Activated CD4-positive, alpha-beta T cell treated with anti-CD3 and anti-CD28 coated beads, Interleukin-2, amount 50 U/mL, for 48 hours (primary cell): ENCODE results near the gene NR0B2.
A peak's percentile ranks its signal among the peaks of the same experiment; 100 is the strongest.

Source experiments
- DNase-seq, 2 experiments: peaks; one replicate each; pipeline ENCODE4 v3.0.0-alpha.2; 2020

Gene NR0B2

DNA sequence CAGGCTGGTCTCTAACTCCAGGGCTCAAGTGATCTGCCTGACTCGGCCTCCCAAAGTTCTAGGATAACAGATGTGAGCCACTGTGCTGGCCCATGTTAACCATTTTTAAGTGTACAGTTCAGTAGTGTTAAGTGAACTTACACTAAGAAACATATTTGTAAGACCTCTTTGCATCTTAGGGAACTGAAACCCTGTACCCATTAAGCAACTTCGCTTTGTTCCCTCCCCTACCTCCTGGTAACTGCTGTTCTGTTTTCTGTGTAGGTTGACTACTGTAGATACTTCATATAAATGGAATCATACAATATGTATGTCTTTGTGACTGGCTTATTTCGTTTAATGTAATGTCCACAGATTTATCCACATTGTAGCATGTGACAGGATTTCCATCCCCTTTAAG, 18.8 kb upstream of the NR0B2 start:
- no peak for DNase-seq

DNA sequence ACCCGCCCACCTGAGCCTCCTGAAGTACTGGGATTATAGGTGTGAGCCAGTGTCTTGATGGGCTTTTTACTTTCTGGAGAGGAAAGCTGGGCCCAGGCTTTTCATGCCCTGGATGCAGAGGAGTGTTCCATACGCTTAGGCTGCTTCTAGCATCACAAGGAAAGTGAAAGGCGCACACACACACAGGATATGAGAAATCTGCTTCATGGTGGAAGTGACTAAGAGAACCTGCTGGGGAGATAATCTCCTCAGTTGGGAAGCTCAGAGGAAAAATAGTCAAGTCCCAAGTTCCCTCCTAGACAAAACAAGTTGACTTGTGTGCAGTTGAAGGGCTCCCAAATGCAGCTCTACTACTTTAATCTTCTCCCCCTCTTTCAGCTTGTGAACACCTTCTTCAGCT, 9.9 kb upstream of the NR0B2 start:
- DNase-seq = peak; percentile 11 to 23

DNA sequence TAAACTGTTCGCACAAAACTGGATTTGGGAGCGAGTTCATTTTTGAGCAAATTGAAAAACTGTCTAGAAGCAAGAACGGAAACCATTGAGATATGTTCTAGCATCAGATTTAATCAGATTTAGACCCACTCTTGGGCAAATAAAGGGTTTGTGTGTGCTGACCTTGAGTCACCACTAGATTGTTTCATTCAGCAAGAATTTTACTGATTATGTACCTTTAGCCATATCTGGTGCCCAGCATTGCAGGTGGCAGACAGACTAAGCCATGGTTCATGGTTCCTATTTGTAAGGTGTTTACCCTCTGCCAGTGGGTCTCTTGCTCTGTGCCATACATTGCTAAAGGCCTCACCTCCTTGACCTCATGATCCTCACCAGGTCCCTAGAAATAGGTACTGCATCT, 9.1 kb upstream of the NR0B2 start:
- DNase-seq = no peak

DNA sequence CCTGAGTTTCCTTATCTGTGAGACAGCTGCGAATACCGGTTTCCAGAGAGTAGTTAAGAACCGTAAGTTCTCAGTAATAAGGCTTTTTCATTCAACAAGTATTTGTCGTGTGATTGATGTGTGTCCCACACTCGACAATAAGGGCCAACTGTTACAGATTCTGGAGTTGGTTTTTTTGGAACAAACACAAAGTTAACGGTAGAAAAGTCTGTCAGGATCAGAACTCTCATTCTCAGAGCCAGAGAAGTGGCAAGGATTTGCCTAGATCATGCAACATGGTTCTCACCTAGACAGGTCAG, 8.6 kb upstream of the NR0B2 start:
- no peak for DNase-seq

DNA sequence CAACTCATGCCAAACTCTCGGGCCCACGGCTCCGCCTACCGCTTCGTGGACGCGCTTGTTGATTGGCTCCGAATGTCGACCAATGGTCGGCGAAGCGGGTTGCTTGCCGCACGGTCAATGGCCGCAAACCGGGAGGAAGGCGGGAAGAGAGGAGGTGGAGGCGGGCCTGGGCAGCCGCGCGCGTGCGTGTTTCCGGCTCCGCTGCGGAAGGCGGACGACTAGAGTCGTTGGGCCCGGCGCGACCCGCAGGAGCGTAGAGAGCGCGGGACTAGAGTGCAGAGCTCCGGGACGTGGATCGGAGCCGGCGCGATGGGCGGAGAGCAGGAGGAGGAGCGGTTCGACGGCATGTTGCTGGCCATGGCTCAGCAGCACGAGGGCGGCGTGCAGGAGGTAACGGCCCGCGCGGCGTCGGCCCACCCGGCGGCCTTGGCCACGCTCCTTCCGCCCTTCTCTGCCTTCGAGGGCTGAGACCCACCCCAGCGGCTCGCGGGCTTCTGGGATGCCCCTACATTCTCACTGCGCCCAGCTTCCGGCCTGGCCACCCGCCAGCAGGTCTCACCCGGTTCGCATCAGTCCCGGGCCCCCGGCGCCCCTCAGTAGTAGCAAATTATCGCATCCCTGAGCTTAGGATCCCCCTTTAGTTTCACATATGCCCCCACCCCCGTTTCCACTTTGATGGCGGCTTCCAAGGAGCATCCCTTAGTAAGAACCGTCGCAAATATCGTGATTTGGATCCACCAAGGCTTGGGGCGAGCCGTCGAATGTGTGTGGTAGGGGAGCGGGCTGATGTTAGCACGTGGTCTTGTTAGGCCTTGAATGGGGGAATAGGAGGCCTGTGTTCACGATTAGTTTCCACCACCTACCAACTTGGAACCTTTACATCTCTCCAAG, 8.0 kb upstream of the NR0B2 start, which contains the start of gene NUDC:
Gene NUDC (plus strand): TSS at position 204 of the 891 bp plus-strand sequence. CDS start 106 bp downstream, at position 310.
- DNase-seq = peak; percentile 96 to 97

DNA sequence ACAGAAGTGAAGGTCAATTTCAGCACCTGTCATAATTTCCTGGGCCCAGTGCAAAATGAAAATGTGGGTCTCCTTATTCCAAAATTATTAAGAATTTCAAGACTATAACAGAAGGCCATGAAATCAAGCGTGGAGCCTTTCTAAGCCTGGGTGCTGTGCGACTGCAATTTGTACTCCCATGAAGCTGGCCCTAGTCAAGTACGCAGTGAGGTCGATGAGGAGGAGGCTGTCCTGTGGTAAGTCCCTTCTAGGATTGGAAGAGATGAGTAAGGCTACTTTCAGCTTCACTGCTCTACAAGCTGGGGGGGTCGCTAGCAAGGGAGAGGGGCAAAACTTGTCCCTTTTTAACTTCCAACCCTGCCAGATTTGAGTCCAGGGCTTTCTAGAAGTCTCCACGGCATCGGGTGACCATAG, 7.4 kb upstream of the NR0B2 start:
- no peak for DNase-seq

DNA sequence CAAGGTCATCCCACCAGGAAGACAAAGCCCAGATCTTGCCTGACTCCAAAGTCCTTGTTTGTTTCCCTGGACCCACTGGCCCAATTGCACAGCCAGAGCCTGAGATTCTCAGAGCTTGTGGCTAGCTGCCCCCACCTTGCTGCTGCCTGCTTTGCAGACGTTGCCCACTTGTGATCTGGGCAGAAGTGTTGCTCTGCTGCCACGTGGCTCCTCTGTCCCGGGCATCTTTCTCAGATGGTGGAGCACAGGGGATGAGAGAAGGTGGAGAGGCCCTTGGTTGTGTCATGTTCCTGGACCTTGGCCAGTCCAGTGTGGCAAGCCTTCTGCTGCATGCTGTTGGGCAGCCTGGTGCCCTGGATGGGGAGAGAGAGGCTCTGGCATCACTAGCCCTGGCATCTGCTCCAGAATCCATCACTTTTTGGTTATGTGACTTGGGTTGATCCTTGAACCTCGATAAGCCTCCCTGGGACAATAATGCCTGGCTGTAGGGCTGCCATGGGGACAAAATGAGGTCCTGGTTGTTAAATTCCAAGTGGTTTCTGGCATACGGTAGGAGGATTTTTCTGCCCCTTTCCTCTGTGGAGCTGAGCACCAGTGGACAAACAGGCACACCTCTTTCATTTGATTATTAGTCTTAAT, 1.5 kb upstream of the NR0B2 start:
- DNase-seq = no peak

DNA sequence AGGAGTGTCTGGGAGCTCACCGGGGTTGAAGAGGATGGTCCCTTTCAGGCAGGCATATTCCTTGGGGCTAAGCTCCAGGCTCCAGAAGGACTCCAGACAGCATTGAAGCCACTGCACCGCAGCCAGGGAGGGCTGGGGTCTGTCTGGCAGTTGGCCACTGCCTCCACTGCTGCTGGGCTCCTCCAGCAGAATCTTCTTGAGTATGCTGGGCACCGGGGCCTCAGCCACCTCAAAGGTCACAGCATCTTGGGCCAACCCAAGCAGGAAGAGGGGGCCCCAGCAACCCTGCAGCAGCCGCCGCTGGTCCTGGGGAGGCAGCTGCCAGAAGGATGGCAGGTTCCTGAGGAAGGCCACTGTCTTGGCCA, 404 bp downstream of the NR0B2 start:
- DNase-seq = no peak

DNA sequence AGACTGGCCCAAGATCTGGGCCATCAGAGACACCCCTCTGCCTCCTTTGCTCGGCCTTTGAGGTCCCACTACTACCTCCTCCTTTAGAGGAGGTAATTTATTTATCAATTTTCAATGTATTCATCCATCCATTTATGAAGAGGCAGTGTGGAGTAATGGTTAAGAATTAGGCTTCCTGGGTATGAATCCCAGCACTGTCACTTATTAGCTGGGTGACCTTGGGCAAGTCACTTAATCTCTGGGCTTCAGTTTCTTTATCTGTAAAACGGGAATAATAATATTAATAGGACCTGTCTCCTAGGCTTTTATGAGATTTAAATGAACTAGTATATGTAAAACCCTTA, 1.7 kb downstream of the NR0B2 start:
- no peak for DNase-seq

DNA sequence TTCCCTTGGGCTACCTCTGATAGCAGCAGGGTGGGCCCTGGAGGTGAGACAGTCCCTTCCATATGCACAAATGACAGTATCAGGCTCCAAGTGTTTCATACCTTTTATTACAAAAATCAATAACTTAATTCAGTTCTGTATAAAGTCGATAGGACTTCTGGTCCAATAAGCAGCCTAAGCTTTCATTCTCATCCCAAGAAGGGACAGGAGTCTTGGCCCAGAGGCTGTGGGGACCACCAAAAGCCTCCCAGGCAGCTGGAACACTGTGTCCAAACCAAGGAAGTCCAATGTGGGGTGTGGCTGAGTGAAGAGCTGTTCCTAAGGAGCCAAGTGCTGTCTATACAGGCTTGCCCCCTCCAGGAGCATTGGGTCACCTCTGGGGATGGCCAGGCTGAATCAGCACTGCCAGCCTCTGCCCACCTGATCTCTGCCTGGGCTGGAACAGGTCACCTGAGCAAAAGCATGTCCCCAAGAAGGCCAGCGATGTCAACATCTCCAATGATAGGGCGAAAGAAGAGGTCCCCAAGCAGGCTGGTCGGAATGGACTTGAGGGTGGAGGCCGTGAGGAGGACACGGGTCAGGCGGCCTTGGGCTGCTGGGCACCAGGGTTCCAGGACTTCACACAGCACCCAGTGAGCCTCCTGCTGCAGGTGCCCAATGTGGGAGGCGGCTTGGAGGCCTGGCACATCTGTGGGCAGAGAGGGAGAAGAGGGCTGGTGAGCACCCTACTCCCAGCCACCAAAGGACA, 2.2 kb downstream of the NR0B2 start:
- DNase-seq = no peak

DNA sequence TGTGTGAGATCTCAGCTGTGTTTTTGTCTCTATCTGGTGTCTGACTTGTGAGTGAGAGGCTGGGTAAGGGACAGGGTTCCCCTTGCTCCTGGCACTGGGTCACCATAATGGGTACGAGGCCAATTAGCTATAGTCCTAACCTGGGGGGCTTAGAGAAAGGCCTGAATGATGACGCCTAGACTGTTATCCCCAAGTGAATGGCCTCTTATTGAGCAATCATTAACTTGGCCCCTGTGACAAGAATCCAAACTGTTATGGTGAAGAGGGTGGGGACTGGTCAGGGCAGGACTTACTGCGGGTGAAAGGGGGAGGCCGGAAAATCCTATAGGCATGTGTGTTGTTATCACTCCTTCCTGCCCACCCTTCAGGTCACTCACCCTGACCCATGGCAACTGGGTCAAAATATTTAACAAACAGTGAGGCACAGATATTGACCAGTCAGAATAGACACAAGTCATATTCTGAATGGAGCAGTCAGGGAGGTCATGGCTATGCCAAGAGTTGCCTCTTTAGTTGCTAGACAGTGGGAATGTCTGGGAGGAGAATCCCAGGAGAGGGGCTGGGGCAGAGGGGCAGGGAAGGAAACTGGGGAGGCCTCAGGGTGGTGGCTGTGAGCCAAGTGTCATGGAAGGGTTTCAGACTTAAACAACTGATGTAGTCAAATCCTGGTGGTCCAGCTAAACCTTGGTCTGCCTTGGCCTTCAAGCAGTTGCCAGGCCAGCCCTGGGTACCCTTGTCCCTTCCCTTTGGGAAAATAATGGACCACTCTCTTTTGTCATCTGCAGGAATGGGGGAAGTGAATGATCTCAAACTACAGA, 3.2 kb downstream of the NR0B2 start:
- DNase-seq = no peak

DNA sequence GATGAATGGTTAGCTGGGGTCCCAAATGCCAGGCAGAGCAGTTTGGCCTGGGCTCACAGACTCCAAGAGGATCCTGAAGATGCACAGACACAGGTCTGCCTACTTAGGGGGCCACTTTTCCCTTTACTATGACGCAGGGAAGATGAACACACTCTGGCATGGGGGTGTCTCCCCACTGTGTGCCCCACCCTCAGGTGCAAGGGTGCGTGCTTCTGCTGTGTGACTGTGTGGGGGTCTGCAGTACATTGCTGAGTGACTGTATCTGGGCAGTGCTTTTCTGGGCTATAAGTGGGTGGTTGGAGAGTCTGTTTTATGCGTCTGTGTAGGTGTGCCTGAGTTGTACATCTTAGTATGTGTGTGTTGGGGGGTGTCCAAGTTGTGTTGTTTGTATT, 3.8 kb downstream of the NR0B2 start:
- DNase-seq = no peak

DNA sequence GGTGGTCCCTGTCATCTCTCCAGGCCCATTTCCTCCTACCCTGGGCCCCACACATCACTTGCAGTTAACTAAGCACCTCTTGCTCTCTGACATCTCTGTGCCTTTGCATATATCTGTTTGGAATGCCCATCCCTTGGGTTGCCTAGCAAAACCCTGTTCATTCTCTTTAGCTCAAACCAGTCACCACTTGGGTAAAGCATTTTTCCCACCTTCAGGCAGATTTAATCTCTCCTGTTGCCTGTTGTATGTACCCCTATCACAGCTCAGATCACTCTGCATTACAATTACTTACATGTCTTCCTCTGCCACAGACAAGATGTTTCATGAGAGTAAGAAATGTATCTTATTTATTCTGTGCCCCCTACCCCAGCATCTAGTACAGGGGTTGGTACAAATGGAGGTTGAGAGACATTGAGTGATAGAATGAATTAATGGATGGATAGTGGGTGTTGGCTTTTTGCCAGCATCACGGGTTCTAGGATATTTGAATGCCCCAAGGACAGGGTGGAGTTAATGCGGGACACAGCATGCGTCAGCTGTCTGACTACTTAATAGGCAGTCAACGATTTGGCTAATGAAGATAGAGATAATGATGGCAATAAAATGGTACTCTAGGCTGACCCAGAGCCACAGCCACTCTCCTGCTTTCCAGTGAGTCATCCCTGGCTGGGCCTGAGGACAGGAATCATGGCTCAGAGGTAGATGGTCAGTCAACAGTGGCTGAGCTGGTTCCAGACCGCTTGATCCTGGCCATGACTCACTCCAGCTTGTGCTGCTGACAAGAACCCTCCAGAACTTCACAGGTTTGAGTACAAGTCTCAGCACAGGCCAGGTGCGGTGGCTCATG, 6.5 kb downstream of the NR0B2 start:
- no peak for DNase-seq

DNA sequence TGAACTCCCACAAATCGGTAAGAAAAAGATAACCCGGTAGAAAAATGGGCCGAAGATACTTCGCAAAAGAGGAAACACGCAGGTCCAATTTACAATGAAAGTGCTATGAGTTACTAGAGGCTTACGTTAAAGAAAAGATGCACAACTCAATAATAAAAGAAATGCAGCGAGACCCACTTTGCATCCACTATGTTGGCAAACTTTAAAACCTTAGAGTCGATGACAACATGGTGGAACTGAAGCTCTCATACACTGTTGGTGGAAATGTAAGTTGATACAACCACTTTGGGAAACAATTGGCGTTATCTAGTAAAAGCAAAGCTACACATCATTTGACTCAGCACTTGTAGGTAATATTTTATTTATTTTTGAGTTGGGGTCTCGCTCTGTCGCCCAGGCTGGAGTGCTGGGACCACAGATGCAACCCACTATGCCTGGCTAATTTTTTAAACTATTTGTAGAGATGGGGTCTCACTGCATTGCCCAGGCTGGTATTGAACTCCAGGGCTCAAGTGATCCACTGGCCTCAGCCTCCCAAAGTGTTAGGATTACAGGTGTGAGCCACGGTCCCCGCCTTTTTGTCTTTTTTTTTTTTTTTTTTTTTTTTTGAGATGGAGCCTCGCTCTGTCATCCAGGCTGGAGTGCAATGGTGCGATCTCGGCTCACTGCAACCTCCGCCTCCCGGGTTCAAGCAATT, 12.8 kb downstream of the NR0B2 start:
- DNase-seq = no peak

DNA sequence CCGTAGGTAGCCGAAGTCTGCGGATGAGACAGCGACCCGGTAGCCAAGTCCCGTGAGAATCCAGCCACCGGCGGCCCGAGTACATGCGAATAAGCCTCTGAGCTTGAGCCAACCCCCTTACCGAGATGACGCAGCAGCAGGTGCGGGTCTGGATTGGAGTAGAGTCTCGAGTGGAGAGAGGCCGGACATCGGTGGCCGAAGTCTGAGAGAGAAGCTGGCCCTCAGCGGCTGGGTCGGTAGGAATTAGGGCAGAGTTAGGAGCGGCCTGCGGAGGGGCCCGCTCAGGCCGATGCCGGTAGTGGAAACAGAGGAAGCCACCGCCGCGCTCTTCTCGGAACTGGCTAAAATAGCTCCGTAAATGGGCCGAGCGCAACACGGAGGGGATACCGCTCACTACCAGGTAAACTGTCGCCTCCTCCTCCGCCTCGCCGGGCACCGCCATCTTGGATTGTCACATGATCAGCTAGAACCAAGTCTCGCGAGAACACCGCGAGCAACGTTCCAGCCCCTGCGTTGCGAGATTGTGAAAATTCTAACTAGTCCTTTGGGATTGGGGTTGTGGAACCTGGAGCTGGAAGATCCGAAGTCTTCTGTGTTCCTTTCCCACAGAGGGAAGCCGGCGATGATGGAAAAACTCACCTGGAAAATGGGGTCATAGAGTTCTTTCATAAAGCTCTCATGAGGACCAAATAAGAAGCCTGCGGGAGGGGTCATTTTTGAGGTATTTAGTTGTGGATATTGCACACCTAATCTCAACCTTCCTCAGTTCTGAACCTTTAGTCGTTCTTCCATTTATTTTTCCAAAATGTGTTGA, 13.6 kb downstream of the NR0B2 start, which contains the start of gene GPATCH3:
Gene GPATCH3 (minus strand): TSS at position 467 of the 814 bp plus-strand sequence. CDS start 25 bp downstream, at position 442.
- peak; percentile 88 to 91 for DNase-seq

DNA sequence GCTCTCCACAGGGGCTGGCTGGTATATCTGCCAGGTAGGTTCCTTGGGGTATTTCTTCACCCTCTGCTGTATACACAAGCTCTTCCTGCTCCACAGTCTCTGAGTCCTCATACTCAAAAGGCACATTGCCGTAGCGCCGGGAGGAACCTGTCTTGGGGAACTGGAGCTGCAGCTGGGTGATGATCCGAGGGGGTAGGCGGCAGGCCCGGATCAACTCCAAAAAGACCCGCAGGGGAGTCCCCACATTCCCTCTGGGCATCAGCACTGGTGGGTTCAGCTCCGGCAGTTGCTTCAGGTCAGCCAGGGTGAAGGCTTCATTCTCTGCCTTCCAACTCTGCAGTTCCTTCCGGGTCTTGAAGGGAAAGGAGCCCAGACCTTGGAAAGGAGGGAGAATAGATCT, 16.4 kb downstream of the NR0B2 start:
- no peak for DNase-seq

DNA sequence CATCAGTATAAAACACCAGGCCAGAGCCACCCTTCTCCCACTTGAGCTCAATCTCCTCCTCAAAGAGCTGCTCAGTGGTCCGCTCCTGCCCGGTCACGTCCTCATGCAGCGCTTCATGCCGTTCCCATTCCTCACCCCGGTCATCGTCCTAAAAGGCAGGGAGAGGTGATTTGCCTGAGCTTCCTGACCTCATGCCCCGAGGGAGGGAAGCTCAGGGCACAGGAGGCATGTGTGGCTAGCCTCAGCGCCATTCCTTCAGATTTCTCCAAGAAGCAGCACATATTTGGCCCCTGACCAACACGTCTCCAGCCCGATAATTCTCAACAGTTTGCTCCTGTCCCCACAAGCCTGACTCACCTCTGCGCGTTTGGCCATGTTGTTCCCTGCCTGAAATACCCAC, 19.5 kb downstream of the NR0B2 start:
- DNase-seq = no peak

DNA sequence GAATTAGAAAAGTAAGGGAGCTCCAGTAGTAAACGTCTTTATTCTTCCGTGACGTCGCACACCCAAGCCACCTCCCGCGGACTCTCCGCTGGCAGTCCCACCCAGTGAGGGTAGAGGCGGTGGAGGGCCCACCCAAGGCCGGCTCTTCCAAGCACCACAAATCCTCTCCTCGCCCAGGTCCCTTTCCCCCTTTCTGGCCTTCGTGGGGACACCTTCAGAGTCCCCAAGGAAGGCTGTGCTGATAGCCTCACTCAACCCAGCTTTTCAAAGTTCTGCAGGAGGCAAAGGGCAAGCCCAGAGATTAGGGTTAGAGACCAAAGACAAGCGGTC, 23.3 kb downstream of the NR0B2 start:
- DNase-seq = no peak

DNA sequence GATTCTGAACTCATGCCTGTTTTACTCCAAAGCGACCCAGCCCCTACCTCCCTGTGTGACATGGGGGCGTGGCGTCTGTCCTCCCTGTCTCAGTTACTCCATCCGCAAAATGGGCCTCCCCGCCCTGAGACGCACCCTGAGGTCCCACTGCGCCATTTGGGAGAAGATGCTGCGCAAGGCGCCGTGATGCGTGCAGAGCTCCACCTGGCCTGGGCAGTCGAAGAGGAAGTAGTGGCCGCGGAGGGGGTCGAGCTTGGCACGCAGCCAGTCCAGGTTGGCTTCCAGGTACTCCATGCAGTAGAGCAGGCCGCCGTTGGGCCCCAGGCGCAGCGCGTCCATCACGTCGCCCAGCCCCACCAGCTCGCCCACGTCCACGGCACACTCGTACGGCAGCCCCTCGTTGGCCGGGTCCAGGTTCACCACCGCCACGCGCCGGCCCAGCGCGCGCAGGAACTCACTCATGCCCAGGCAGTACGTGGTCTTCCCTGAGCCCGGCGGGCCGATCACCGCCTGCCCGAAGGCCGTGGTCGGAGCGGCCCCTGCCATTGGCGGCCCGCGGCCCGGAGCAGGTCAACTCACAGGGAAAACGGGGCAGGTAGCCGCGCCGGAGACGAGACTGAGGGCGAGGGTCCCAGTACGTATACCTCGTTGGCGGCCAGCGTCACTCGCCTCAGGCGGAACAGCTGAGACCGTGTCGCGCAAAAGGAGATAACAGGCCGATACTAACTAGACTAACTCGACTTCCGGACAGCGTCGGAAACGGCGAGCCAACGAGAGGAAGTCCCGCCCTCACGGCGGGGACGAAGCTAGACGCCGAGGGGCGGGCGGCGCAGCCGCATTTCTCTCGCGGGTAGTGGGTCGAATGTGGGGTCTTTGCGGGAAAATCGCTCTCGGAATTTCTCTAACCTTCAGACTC, 24.0 kb downstream of the NR0B2 start, which contains the start of gene GPN2:
Gene GPN2 (minus strand): TSS at position 733 of the 916 bp plus-strand sequence. CDS start 187 bp downstream, at position 546.
- DNase-seq = peak; percentile 77 to 83
